GM11168 (cell line): ENCODE data around the gene OR8D4.
"Not testable (repeated sequence)": the region's sequence is repeated elsewhere in the genome, so short reads cannot be mapped to it uniquely, and the experiment has no call there.

ENCODE experiments used
- in situ Hi-C: fragments of 300-500 bp; cut with MboI; formaldehyde crosslinking; loops from one replicate; pipeline ENCODE4 v1.12.0; 2022; ENCODE audit warnings: low sequenced_read_pairs; ENCODE audit not compliant: unreplicated experiment

The OR8D4 gene

GRCh38 chr11:123901867-123902266 lies at the start of gene OR8D4:
Gene OR8D4, plus strand, starts transcription at chr11:123902167. Its CDS starts 4,265 bp downstream, at chr11:123906432.
- in situ Hi-C loops: no loop called here

- in situ Hi-C loops: no loop called here
These were observed 49.6 kb upstream of the OR8D4 start for GRCh38 chr11:123852321-123852720.

DNA sequence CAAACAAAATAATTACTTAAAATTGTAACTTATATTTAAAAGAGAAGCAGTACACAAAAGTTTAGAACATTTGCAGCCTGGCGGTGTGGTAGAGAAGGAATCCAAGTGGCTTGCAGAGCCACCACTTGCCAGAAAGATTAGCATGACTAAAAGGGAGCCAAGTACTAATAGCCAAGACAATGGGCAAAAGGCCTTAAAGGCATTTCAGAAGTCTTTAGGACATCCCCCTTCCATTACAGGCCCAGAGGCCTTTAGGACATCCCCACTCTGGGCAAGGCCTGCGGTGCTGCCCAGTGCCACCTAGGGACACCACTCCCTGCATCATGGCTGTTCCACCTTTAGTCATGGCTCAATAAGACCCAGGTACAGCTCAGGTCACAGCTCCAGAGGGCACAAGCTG lies 48.9 kb upstream of the OR8D4 start:
- in situ Hi-C loops: no loop called here

DNA sequence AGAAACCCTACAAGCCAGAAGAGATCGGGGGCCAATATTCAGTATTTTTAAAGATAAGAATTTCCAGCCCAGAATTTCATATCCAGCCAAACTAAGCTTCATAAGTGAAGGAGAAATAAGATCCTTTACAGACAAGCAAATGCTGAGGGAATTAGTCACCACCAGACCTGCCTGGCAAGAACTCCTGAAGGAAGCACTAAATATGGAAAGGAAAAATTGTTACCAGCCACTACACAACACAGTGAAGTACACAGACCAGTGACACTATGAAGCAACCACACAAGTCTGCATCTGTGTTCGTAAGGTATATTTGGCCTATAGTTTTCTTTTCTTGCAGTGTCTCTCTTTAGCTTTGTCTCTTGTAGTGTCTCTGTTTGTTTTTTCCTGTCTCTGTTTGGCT lies 45.5 kb upstream of the OR8D4 start:
- in situ Hi-C loops: no loop called here

- in situ Hi-C loops: no loop called here
These were observed 42.2 kb upstream of the OR8D4 start for GRCh38 chr11:123859731-123860130.

DNA sequence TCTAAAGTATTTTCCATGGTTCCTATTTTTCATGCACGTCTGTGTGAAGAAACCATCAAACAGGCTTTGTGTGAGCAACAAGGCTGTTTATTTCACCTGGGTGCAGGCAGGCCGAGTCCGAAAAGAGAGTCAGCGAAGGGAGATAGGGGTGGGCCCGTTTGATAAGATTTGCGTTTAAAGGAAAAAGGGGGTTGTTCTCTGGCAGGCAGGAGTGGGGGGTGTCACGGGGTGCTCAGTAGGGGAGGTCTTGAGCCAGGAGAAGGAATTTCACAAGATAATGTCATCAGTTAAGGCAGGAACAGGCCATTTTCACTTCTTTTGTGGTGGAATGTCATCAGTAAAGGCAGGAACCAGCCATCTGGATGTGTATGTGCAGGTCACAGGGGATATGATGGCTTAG lies 36.7 kb upstream of the OR8D4 start:
- in situ Hi-C loops: not testable (repeated sequence)

DNA sequence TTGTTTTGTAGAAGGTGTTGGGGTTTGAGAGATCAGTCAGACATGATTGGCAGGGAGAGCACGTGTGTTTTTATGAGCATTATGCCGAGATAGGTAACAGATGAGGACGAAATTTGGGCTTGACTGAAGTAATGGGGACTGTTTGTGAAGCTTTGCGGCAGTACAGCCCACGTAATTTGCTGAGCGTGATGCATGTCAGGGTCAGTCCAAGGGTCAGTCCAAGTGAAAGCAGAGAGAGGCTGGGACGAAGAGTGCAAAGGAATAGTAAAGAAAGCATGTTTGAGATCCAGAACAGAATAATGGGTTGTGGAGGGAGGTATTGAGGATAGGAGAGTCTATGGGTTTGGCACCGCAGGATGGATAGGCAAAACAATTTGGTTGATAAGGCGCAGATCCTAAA lies 34.2 kb upstream of the OR8D4 start:
- in situ Hi-C loops: not testable (repeated sequence)

- in situ Hi-C loops: no loop called here
These were observed 21.1 kb upstream of the OR8D4 start for GRCh38 chr11:123880912-123881311.

GRCh38 chr11:123885570-123885969 lies 16.4 kb upstream of the OR8D4 start, which contains the start of gene TMEM225:
Gene TMEM225, minus strand, starts transcription at chr11:123885670. Its CDS starts 245 bp downstream, at chr11:123885425.
- in situ Hi-C loops: no loop called here

DNA sequence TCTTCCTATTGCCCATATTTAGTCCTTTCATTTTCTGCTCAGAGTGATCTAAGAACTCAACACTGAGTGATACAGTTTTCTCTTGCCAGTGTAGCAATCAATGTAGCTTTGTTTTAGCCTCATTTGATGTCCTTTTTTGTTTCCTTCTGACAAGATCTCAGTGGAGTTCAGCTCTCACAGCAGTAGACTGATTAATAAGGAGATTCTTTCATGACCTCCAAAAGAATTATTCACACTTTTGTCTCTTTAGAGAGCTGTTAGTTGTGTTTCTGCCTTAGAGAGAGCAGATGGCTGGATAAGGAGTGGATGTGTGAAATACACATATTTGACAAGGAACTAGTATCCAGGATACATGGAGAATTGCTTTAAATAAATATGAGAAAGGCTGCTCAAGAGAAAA lies 9.9 kb upstream of the OR8D4 start:
- in situ Hi-C loops: no loop called here

DNA sequence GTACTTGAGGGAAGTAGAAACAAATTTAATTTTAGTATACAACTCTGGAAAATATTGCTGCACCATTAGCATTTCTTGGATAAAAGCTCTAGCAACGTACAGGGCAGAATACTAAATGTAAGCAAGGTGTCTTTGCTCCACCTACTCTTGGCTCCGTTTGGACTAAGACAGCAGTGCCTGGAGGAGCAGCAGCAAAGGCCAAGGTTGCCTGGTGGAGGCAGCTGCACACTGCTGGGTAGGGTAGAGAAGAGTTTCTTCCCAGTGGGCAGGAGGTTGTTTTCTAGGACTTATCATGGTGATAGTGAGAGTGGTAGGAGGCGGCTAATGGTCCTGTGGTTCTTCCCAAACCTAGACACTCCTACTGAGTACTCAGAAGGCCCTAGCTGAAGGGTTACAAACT lies 2.2 kb upstream of the OR8D4 start:
- in situ Hi-C loops: no loop called here

DNA sequence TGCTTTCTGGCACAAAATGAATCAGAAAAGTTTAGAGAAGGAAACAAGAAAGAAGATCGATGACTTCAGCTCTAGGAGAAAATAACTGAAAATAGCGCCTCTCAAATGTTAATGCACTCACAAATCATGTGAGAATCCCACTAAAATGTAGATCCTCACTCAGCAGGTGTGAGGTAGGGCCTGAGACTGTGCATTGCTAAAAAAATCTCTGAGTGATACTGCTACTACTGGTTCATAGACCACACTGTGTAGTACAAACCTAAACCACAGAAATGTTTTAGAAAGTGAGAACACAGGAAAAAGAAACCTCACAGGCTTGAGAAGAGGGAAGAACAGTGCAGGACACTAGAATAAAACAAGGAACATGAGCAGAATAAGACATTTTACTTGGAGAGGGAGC lies 2.0 kb downstream of the OR8D4 start:
- in situ Hi-C loops: no loop called here

- in situ Hi-C loops: no loop called here
These were observed 3.0 kb downstream of the OR8D4 start for GRCh38 chr11:123904932-123905331.

GRCh38 chr11:123905826-123906225 lies 3.9 kb downstream of the OR8D4 start:
- in situ Hi-C loops: no loop called here

GRCh38 chr11:123920943-123921342 lies 19.0 kb downstream of the OR8D4 start:
- in situ Hi-C loops: no loop called here

DNA sequence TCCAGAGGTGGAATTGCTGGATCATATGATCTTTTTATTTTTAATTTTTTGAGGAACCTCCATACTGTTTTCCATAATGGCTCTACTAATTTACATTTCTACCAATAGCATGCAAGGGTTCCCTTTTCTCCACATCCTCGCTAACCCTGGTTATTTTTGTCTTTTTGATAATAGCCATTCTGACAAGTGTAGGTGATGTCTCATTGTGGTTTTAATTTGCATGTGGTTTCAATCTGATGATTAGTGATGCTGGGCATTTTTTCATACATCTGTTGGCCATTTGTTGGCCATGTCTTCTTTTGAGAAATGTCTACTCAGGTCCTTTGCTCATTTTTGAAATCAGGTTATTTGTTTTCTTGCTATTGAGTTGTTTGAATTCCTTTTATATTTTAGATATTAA lies 22.1 kb downstream of the OR8D4 start:
- in situ Hi-C loops: no loop called here

- in situ Hi-C loops: no loop called here
These were observed 37.4 kb downstream of the OR8D4 start, which contains the start of gene OR4D5 for GRCh38 chr11:123939317-123939716. Gene OR4D5, plus strand, starts transcription at chr11:123939617. Its CDS starts 0 bp downstream, at chr11:123939617.

GRCh38 chr11:123942413-123942812 lies 40.4 kb downstream of the OR8D4 start:
- in situ Hi-C loops: no loop called here

DNA sequence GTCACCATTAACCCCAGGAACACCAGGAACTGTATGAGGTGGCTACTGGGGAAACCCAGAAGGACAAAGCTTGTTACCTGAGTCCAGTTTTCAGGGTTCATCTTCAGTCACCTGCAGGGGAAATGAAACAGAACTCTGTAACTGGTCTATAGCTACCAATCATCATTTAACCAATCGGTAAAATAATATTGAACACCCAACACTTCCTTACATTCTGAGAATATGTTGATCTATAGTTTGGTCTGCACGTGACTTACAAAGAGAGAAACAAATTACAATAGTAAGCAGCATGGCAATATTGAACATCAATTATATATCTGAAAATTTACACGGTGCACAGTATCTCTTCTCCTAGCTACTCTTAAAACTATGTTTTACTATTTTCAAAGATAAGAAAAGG lies 41.8 kb downstream of the OR8D4 start, which contains the start of gene OR6T1:
Gene OR6T1, minus strand, starts transcription at position 101 of the 400 bp plus-strand sequence. Its CDS starts 0 bp downstream, at position 101.
- in situ Hi-C loops: no loop called here

- in situ Hi-C loops: no loop called here
These were observed 43.2 kb downstream of the OR8D4 start for GRCh38 chr11:123945132-123945531.

- in situ Hi-C loops: no loop called here
These were observed 54.8 kb downstream of the OR8D4 start for GRCh38 chr11:123956752-123957151.
